ENCODE data around the gene CISD3. TPM values are rescaled to one million over a fixed set of nuclear protein-coding genes. Genes with fewer than 3 reads are reported as not detected.

The CISD3 gene
- total and polyA plus RNA-seq, 9 donors: 6.4 to 21.2 (median 14.7) TPM

GRCh38 chr17:38766341-38766740, 36.2 kb downstream of the CISD3 start:
- H3K9me3 ChIP-seq (replicated peaks; ENCODE audit: control insufficient read depth, low read depth, low read length): no peaks in the 10 kb centered on the region
- H3K4me3 ChIP-seq (ENCODE audit: low read length): no peak overlapping the region
- H3K4me1 ChIP-seq (ENCODE audit: control insufficient read depth, insufficient read depth, low read length): no peaks in the 10 kb centered on the region
- H3K27me3 ChIP-seq (ENCODE audit: control insufficient read depth, insufficient read depth, low read length): no peaks in the 10 kb centered on the region
- peaks cover 88% of the 10 kb centered on the region for H3K36me3 ChIP-seq (ENCODE audit: control insufficient read depth, insufficient read depth, low read length)
- no peak overlapping the region for H3K27ac ChIP-seq (ENCODE audit: low read length)
- DNase-seq: no peak
- WGBS (ENCODE audit: insufficient coverage): 85% methylated on average over 5 of the region's 5 CpGs

GRCh38 chr17:38768417-38768816, 38.3 kb downstream of the CISD3 start:
- no peak for DNase-seq
- Histone ChIP-seq H3K27me3 (ENCODE audit: control insufficient read depth, insufficient read depth, low read length) (no peaks in the 10 kb centered on the region), H3K27ac (ENCODE audit: low read length) (no peak overlapping the region), H3K4me1 (ENCODE audit: control insufficient read depth, insufficient read depth, low read length) (no peaks in the 10 kb centered on the region), H3K4me3 (ENCODE audit: low read length) (no peak overlapping the region), H3K36me3 (ENCODE audit: control insufficient read depth, insufficient read depth, low read length) (peaks cover 91% of the 10 kb centered on the region), H3K9me3 (replicated peaks; ENCODE audit: control insufficient read depth, low read depth, low read length) (no peaks in the 10 kb centered on the region)
- 64% methylated on average over 4 of the region's 6 CpGs for WGBS (ENCODE audit: insufficient coverage)

GRCh38 chr17:38773258-38773657, 43.1 kb downstream of the CISD3 start:
- H3K4me3 ChIP-seq (ENCODE audit: low read length): no peak overlapping the region

GRCh38 chr17:38777641-38778250, 47.6 kb downstream of the CISD3 start:
- no peak for DNase-seq
- WGBS (ENCODE audit: insufficient coverage): 72% methylated on average over 5 of the region's 7 CpGs
- Histone ChIP-seq H3K27me3 (ENCODE audit: control insufficient read depth, insufficient read depth, low read length) (no peaks in the 10 kb centered on the region), H3K27ac (ENCODE audit: low read length) (no peak overlapping the region), H3K4me1 (ENCODE audit: control insufficient read depth, insufficient read depth, low read length) (no peaks in the 10 kb centered on the region), H3K36me3 (ENCODE audit: control insufficient read depth, insufficient read depth, low read length) (peaks cover 91% of the 10 kb centered on the region), H3K9me3 (replicated peaks; ENCODE audit: control insufficient read depth, low read depth, low read length) (no peaks in the 10 kb centered on the region), H3K4me3 (ENCODE audit: low read length) (no peak overlapping the region)

More at GRCh38 chr17:38773258-38773657, 43.1 kb downstream of the CISD3 start:
- Histone ChIP-seq H3K9me3 (replicated peaks; ENCODE audit: control insufficient read depth, low read depth, low read length) (no peaks in the 10 kb centered on the region), H3K27me3 (ENCODE audit: control insufficient read depth, insufficient read depth, low read length) (no peaks in the 10 kb centered on the region), H3K36me3 (ENCODE audit: control insufficient read depth, insufficient read depth, low read length) (peaks cover 89% of the 10 kb centered on the region), H3K27ac (ENCODE audit: low read length) (no peak overlapping the region), H3K4me1 (ENCODE audit: control insufficient read depth, insufficient read depth, low read length) (no peaks in the 10 kb centered on the region)
- no peak for DNase-seq

GRCh38 chr17:38779965-38780752, 50.0 kb downstream of the CISD3 start:
- 87% methylated on average over 22 of the region's 23 CpGs for WGBS (ENCODE audit: insufficient coverage)
- Histone ChIP-seq H3K9me3 (replicated peaks; ENCODE audit: control insufficient read depth, low read depth, low read length) (no peaks in the 10 kb centered on the region), H3K36me3 (ENCODE audit: control insufficient read depth, insufficient read depth, low read length) (peaks cover 93% of the 10 kb centered on the region), H3K27ac (ENCODE audit: low read length) (no peak overlapping the region), H3K27me3 (ENCODE audit: control insufficient read depth, insufficient read depth, low read length) (no peaks in the 10 kb centered on the region), H3K4me3 (ENCODE audit: low read length) (no peak overlapping the region), H3K4me1 (ENCODE audit: control insufficient read depth, insufficient read depth, low read length) (no peaks in the 10 kb centered on the region)
- no peak for DNase-seq

GRCh38 chr17:38783227-38783626, 53.1 kb downstream of the CISD3 start:
- Histone ChIP-seq H3K4me3 (ENCODE audit: low read length) (no peak overlapping the region), H3K27ac (ENCODE audit: low read length) (no peak overlapping the region), H3K4me1 (ENCODE audit: control insufficient read depth, insufficient read depth, low read length) (no peaks in the 10 kb centered on the region), H3K36me3 (ENCODE audit: control insufficient read depth, insufficient read depth, low read length) (peaks cover 86% of the 10 kb centered on the region), H3K27me3 (ENCODE audit: control insufficient read depth, insufficient read depth, low read length) (no peaks in the 10 kb centered on the region), H3K9me3 (replicated peaks; ENCODE audit: control insufficient read depth, low read depth, low read length) (no peaks in the 10 kb centered on the region)
- DNase-seq: no peak
- 86% methylated on average over 2 of the region's 3 CpGs for WGBS (ENCODE audit: insufficient coverage)

Other genes starting within 250 kb of the CISD3 start
- gene SRCIN1, start 124.4 kb upstream of the CISD3 start, total RNA-seq: 0.75 TPM
- gene SRCIN1, start 124.4 kb upstream of the CISD3 start, polyA plus RNA-seq (ENCODE audit: insufficient read depth in 1 of 8, insufficient read length in 8 of 8, low replicate concordance in 1 of 8): 1 to 10 TPM in 5 of 8 donors, under 1 TPM in 3; 0.75 to 1.9 (median 1.3) TPM
- gene EPOP, start 55.4 kb upstream of the CISD3 start, total RNA-seq: 0.31 TPM
- under 1 TPM; 0.34 to 0.78 (median 0.45) TPM for gene EPOP, start 55.4 kb upstream of the CISD3 start, polyA plus RNA-seq (ENCODE audit: insufficient read depth in 1 of 8, insufficient read length in 8 of 8, low replicate concordance in 1 of 8)
- 40.8 TPM for gene MLLT6, start 25.1 kb upstream of the CISD3 start, total RNA-seq
- 10 to 100 TPM; 43.9 to 77.3 (median 64.0) TPM for gene MLLT6, start 25.1 kb upstream of the CISD3 start, polyA plus RNA-seq (ENCODE audit: insufficient read depth in 1 of 8, insufficient read length in 8 of 8, low replicate concordance in 1 of 8)
- gene PCGF2, start 18.0 kb downstream of the CISD3 start, total RNA-seq: 15.2 TPM
- gene PCGF2, start 18.0 kb downstream of the CISD3 start, polyA plus RNA-seq (ENCODE audit: insufficient read depth in 1 of 8, insufficient read length in 8 of 8, low replicate concordance in 1 of 8): 10 to 100 TPM; 24.7 to 56.5 (median 44.1) TPM
- gene PSMB3, start 22.4 kb downstream of the CISD3 start, total RNA-seq: 159 TPM
- gene PSMB3, start 22.4 kb downstream of the CISD3 start, polyA plus RNA-seq (ENCODE audit: insufficient read depth in 1 of 8, insufficient read length in 8 of 8, low replicate concordance in 1 of 8): 10 to 100 TPM; 70.3 to 90.7 (median 76.4) TPM
- 36.2 TPM for gene PIP4K2B, start 69.2 kb downstream of the CISD3 start, total RNA-seq
- 10 to 100 TPM; 55.1 to 73.5 (median 66.9) TPM for gene PIP4K2B, start 69.2 kb downstream of the CISD3 start, polyA plus RNA-seq (ENCODE audit: insufficient read depth in 1 of 8, insufficient read length in 8 of 8, low replicate concordance in 1 of 8)
- gene CWC25, start 95.0 kb downstream of the CISD3 start, total RNA-seq: 9.2 TPM
- gene CWC25, start 95.0 kb downstream of the CISD3 start, polyA plus RNA-seq (ENCODE audit: insufficient read depth in 1 of 8, insufficient read length in 8 of 8, low replicate concordance in 1 of 8): 10 to 100 TPM; 13.6 to 18.6 (median 14.4) TPM
- 3,946 TPM for gene RPL23, start 123.4 kb downstream of the CISD3 start, total RNA-seq
- gene RPL23, start 123.4 kb downstream of the CISD3 start, polyA plus RNA-seq (ENCODE audit: insufficient read depth in 1 of 8, insufficient read length in 8 of 8, low replicate concordance in 1 of 8): 1,000 to 10,000 TPM; 2,460 to 3,568 (median 2,819) TPM
- gene LASP1, start 139.7 kb downstream of the CISD3 start, total RNA-seq: 37.6 TPM
- 100 to 1,000 TPM in 1 of 8 donors, 10 to 100 TPM in 7; 69.4 to 118 (median 82.5) TPM for gene LASP1, start 139.7 kb downstream of the CISD3 start, polyA plus RNA-seq (ENCODE audit: insufficient read depth in 1 of 8, insufficient read length in 8 of 8, low replicate concordance in 1 of 8)
- gene FBXO47, start 237.1 kb downstream of the CISD3 start, total RNA-seq: not detected
- gene FBXO47, start 237.1 kb downstream of the CISD3 start, polyA plus RNA-seq (ENCODE audit: insufficient read depth in 1 of 8, insufficient read length in 8 of 8, low replicate concordance in 1 of 8): not detected

All from muscle of leg (tissue), 11 donors.